ENCODE data around the gene KRTAP4-6.
"Not testable (repeated sequence)": the region's sequence is repeated elsewhere in the genome, so short reads cannot be mapped to it uniquely, and the experiment has no call there.

Gene KRTAP4-6

DNA sequence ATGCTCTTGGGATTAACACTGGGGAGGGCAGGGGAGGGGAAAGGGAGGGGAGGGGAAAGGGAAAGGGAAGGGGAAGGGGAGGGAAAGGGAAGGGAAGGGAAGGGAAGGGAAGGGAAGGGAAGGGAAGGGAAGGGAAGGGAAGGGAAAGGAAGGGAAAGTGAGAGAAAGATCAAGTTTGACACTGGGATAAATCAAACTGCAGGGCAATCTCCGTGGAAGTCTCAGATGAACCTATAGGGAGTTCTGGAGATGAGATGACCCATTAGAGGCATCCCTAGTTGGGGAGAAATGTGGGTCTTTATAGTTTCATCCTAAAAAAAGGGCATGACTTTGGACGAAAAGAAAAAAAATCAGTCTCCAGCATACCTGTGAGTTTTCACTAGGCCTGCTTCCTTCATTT lies 18.6 kb downstream of the KRTAP4-6 start:
- no peak overlapping the region for H3K4me2 ChIP-seq (ENCODE audit: low read length)
- H3K27me3 ChIP-seq (ENCODE audit: insufficient read depth, low read length): no peaks in the 10 kb centered on the region
- no peaks in the 10 kb centered on the region for H3K36me3 ChIP-seq (ENCODE audit: insufficient read depth, low read length)
- H3K4me1 ChIP-seq (ENCODE audit: insufficient read depth, low read length, severe bottlenecking): peaks cover 6% of the 10 kb centered on the region
- H3F3A ChIP-seq (ENCODE audit: insufficient read depth, low read length): no peaks in the 10 kb centered on the region
- H3K27ac ChIP-seq (ENCODE audit: low read depth, low read length, poor library complexity, severe bottlenecking): no peak overlapping the region
- H3K9ac ChIP-seq (ENCODE audit: low read length): no peak overlapping the region
- no peaks in the 10 kb centered on the region for H4K20me1 ChIP-seq (ENCODE audit: insufficient read depth, low read length)
- TF ChIP-seq EZH2 (IDR thresholded peaks at IDR 0.05; ENCODE audit: borderline replicate concordance, low read length) (no peak), CTCF (IDR thresholded peaks at IDR 0.05; ENCODE audit: low read length) (no peak)
- no peak overlapping the region for H3K4me3 ChIP-seq (ENCODE audit: low read depth, low read length, poor library complexity, severe bottlenecking)
- H3K79me2 ChIP-seq (ENCODE audit: insufficient read depth, low read length): no peaks in the 10 kb centered on the region
- no peaks in the 10 kb centered on the region for H3K9me3 ChIP-seq (ENCODE audit: low read length)
- no peaks in the 10 kb centered on the region for H3K9me2 ChIP-seq (ENCODE audit: low read depth, low read length)
- no peak overlapping the region for H2AFZ ChIP-seq (ENCODE audit: low read length)

DNA sequence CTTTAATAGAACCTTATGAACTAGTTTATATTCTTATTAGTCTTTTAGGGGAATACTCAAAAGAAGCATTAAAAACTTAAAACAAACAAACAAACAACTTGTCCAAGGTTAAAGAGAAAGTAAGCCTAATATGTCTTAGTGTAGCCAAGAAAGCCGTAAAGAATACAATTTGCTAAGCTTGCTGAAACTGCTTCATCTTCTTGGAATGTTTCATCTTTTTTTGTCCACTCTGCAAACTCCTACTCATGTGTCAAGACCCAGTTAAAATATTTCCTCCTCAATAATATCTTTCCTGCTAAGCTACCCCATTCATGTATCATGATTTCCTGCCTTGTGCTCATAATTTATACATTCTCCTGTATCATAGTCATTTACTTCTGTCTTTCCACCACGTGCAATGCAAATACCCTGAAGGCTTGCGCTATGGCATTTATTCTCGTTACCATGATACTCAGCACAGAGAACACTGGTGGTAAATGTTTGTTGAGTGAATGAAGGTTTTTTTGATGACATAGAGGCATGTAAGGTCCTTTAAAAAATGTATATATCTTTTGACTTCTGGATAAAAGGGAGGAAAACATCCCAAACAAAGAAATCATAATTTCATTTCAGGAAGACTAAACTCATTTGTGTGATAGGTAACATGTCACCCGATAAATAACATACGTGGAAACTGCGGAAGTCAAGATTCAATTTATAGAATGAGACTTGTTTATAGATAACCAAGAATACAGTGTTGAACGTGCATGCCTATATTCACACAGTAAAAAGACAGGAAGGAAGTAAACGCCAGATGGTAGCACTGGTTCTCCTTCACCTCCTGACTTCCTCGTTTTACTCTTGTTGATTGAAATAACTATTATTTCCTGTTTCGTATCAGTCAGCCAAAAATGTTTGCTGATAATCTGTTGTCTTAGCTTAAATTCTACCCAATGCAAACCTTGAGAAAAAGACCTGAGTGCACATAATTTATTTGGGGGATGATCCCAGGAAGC lies 20.4 kb downstream of the KRTAP4-6 start:
- H3K4me3 ChIP-seq (ENCODE audit: low read depth, low read length, poor library complexity, severe bottlenecking); H3K9ac ChIP-seq (ENCODE audit: low read length); H3K36me3 ChIP-seq (ENCODE audit: insufficient read depth, low read length); H3K9me2 ChIP-seq (ENCODE audit: low read depth, low read length); H2AFZ ChIP-seq (ENCODE audit: low read length); H3F3A ChIP-seq (ENCODE audit: insufficient read depth, low read length); H4K20me1 ChIP-seq (ENCODE audit: insufficient read depth, low read length); H3K79me2 ChIP-seq (ENCODE audit: insufficient read depth, low read length); H3K4me1 ChIP-seq (ENCODE audit: insufficient read depth, low read length, severe bottlenecking); H3K4me2 ChIP-seq (ENCODE audit: low read length); H3K27me3 ChIP-seq (ENCODE audit: insufficient read depth, low read length); H3K27ac ChIP-seq (ENCODE audit: low read depth, low read length, poor library complexity, severe bottlenecking); H3K9me3 ChIP-seq (ENCODE audit: low read length): not testable (repeated sequence)

GRCh38 chr17:41118721-41119120 lies 21.6 kb downstream of the KRTAP4-6 start:
- Histone ChIP-seq H4K20me1 (ENCODE audit: insufficient read depth, low read length) (no peaks in the 10 kb centered on the region), H3K36me3 (ENCODE audit: insufficient read depth, low read length) (no peaks in the 10 kb centered on the region), H3K9me3 (ENCODE audit: low read length) (no peaks in the 10 kb centered on the region), H2AFZ (ENCODE audit: low read length) (no peak overlapping the region), H3K4me1 (ENCODE audit: insufficient read depth, low read length, severe bottlenecking) (peaks cover 6% of the 10 kb centered on the region), H3K27me3 (ENCODE audit: insufficient read depth, low read length) (no peaks in the 10 kb centered on the region), H3F3A (ENCODE audit: insufficient read depth, low read length) (no peaks in the 10 kb centered on the region), H3K79me2 (ENCODE audit: insufficient read depth, low read length) (no peaks in the 10 kb centered on the region), H3K4me3 (ENCODE audit: low read depth, low read length, poor library complexity, severe bottlenecking) (no peak overlapping the region), H3K9me2 (ENCODE audit: low read depth, low read length) (no peaks in the 10 kb centered on the region), H3K27ac (ENCODE audit: low read depth, low read length, poor library complexity, severe bottlenecking) (no peak overlapping the region), H3K9ac (ENCODE audit: low read length) (no peak overlapping the region), H3K4me2 (ENCODE audit: low read length) (no peak overlapping the region)
- TF ChIP-seq EZH2 (IDR thresholded peaks at IDR 0.05; ENCODE audit: borderline replicate concordance, low read length) (no peak), CTCF (IDR thresholded peaks at IDR 0.05; ENCODE audit: low read length) (no peak)

DNA sequence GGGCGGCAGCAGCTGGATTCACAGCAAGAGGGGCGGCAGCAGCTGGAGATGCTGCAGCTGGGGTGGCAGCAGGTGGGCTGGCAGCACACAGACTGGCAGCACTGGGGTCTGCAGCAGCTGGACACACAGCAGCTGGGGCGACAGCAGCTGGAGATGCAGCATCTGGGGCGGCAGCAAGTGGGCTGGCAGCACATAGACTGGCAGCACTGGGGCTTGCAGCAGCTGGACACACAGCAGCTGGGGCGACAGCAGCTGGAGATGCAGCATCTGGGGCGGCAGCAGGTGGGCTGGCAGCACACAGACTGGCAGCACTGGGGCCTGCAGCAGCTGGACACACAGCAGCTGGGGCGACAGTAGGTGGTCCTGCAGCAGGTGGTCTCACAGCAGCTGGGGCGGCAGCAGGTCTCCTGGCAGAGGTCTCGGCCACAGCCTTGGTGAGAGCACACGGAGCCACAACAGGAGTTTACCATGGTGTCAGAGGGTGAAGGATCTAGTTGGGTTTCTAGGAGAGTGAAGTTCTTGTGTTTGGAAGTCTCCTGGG lies 22.4 kb downstream of the KRTAP4-6 start, which contains the start of gene KRTAP4-11:
Gene KRTAP4-11, minus strand, starts transcription at position 528 of the 541 bp plus-strand sequence. Its CDS starts 58 bp downstream, at position 470.
- H3K9ac ChIP-seq (ENCODE audit: low read length); H3K27me3 ChIP-seq (ENCODE audit: insufficient read depth, low read length); H3F3A ChIP-seq (ENCODE audit: insufficient read depth, low read length); H4K20me1 ChIP-seq (ENCODE audit: insufficient read depth, low read length); H3K9me3 ChIP-seq (ENCODE audit: low read length); H3K36me3 ChIP-seq (ENCODE audit: insufficient read depth, low read length); H3K4me1 ChIP-seq (ENCODE audit: insufficient read depth, low read length, severe bottlenecking); H2AFZ ChIP-seq (ENCODE audit: low read length); H3K79me2 ChIP-seq (ENCODE audit: insufficient read depth, low read length); H3K9me2 ChIP-seq (ENCODE audit: low read depth, low read length); H3K4me2 ChIP-seq (ENCODE audit: low read length); H3K27ac ChIP-seq (ENCODE audit: low read depth, low read length, poor library complexity, severe bottlenecking); H3K4me3 ChIP-seq (ENCODE audit: low read depth, low read length, poor library complexity, severe bottlenecking): not testable (repeated sequence)
